ENCODE results near the gene UBASH3A.

DNA sequence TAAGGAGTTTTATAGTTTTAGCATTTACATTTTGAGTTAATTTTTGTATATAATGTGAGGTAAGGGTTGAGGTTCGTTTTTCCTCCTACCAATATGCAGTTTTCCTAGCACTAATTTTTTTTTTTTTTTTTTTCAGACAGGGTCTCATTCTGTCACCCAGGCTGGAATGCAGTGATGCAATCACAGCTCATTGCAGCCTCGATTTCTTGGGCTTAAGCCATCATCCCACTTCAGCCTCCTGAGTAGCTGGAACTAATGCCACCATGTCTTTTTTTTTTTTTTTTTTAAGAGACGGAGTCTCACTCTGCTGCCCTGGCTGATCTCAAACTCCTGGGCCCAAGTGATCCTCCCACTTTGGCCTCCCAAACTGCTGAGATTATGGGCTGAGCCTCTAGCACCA lies 2.5 kb upstream of the UBASH3A start:
- TF ChIP-seq, protein P1, sequence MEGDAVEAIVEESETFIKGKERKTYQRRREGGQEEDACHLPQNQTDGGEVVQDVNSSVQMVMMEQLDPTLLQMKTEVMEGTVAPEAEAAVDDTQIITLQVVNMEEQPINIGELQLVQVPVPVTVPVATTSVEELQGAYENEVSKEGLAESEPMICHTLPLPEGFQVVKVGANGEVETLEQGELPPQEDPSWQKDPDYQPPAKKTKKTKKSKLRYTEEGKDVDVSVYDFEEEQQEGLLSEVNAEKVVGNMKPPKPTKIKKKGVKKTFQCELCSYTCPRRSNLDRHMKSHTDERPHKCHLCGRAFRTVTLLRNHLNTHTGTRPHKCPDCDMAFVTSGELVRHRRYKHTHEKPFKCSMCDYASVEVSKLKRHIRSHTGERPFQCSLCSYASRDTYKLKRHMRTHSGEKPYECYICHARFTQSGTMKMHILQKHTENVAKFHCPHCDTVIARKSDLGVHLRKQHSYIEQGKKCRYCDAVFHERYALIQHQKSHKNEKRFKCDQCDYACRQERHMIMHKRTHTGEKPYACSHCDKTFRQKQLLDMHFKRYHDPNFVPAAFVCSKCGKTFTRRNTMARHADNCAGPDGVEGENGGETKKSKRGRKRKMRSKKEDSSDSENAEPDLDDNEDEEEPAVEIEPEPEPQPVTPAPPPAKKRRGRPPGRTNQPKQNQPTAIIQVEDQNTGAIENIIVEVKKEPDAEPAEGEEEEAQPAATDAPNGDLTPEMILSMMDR (conservative IDR thresholded peaks at IDR 0.05 in 1 of 2, IDR thresholded peaks at IDR 0.05 in 1 of 2; ENCODE audit: low read depth in 1 of 2, low read length in 2 of 2), result no peak
- no peak for TF ChIP-seq EZH2 (IDR thresholded peaks at IDR 0.05; ENCODE audit: low read length, missing control alignments)
